Mesenchymal stem cell (in vitro differentiated cells and primary cell): ENCODE data around the gene PRRX1.

Experiments used
- DNase-seq: peaks from one replicate; pipeline ENCODE4 v3.0.0-alpha.2; 2013
- H2AFZ ChIP-seq: one replicate; pipeline ENCODE4 v1.6.1; 2013; ENCODE audit warnings: low read depth, mild to moderate bottlenecking, control low read depth, inconsistent platforms, low read length, moderate library complexity
- H2AK5ac ChIP-seq: 2 replicates; pipeline ENCODE4 v1.6.1; 2013; ENCODE audit warnings: low read length, moderate library complexity, mild to moderate bottlenecking, inconsistent platforms; ENCODE audit not compliant: severe bottlenecking
- H2BK120ac ChIP-seq: one replicate; pipeline ENCODE4 v1.6.1; 2013; ENCODE audit warnings: low read depth, mild to moderate bottlenecking, inconsistent platforms, low read length, moderate library complexity
- H2BK12ac ChIP-seq, 2 experiments: one replicate each; pipeline ENCODE4 v1.6.1; 2013; ENCODE audit warnings: inconsistent platforms in 2 of 2, low read length in 2 of 2, mild to moderate bottlenecking in 2 of 2, moderate library complexity in 2 of 2, control low read depth in 1 of 2
- H2BK15ac ChIP-seq: one replicate; pipeline ENCODE4 v1.6.1; 2013; ENCODE audit warnings: mild to moderate bottlenecking, low read depth, inconsistent platforms; ENCODE audit not compliant: poor library complexity, severe bottlenecking
- H2BK5ac ChIP-seq: 2 replicates; pipeline ENCODE4 v1.6.1; 2013; ENCODE audit warnings: low read depth, mild to moderate bottlenecking, low read length, control low read depth, inconsistent platforms; ENCODE audit not compliant: poor library complexity, severe bottlenecking
- H3K14ac ChIP-seq, 2 experiments: one replicate each; pipeline ENCODE4 v1.6.1; 2013; ENCODE audit warnings: inconsistent platforms in 2 of 2, low read length in 2 of 2, control low read depth in 1 of 2, mild to moderate bottlenecking in 1 of 2, moderate library complexity in 1 of 2
- H3K18ac ChIP-seq, 2 experiments: one replicate each; pipeline ENCODE4 v1.6.1; 2013; ENCODE audit warnings: inconsistent platforms in 2 of 2, low read length in 2 of 2, control low read depth in 1 of 2, low read depth in 1 of 2, mild to moderate bottlenecking in 1 of 2
- H3K23ac ChIP-seq, 2 experiments: one replicate each; pipeline ENCODE4 v1.6.1; 2013; ENCODE audit warnings: inconsistent platforms in 2 of 2, low read length in 2 of 2, mild to moderate bottlenecking in 2 of 2, moderate library complexity in 2 of 2, control low read depth in 1 of 2
- H3K27ac ChIP-seq: 2 replicates; pipeline ENCODE4 v1.5.1; 2013; ENCODE audit warnings: mild to moderate bottlenecking, moderate library complexity, low read length, control low read depth, inconsistent platforms; ENCODE audit not compliant: poor library complexity, severe bottlenecking
- H3K27me3 ChIP-seq, 2 experiments: 2 replicates each; pipeline versions ENCODE4 v1.6.1 to v1.7.0; 2013; ENCODE audit warnings: low read length in 2 of 2, mild to moderate bottlenecking in 2 of 2, moderate library complexity in 2 of 2, control low read depth in 1 of 2, inconsistent platforms in 1 of 2; ENCODE audit not compliant: control insufficient read depth in 1 of 2, insufficient read depth in 1 of 2
- H3K36me3 ChIP-seq, 2 experiments: 2 replicates each; pipeline versions ENCODE4 v1.6.1 to v1.7.0; 2013; ENCODE audit warnings: low read length in 2 of 2, control low read depth in 1 of 2, inconsistent platforms in 1 of 2, low read depth in 1 of 2, mild to moderate bottlenecking in 1 of 2; ENCODE audit not compliant: insufficient read depth in 2 of 2, control insufficient read depth in 1 of 2
- H3K4ac ChIP-seq, 2 experiments: one replicate each; pipeline ENCODE4 v1.6.1; 2013; ENCODE audit warnings: inconsistent platforms in 2 of 2, low read length in 2 of 2, mild to moderate bottlenecking in 2 of 2, moderate library complexity in 2 of 2, control low read depth in 1 of 2, low read depth in 1 of 2
- H3K4me1 ChIP-seq: 2 replicates; pipeline ENCODE4 v1.6.1; 2013; ENCODE audit warnings: low read depth, low read length, control low read depth; ENCODE audit not compliant: control insufficient read depth, insufficient read depth
- H3K4me2 ChIP-seq: 2 replicates; pipeline ENCODE4 v1.6.1; 2013; ENCODE audit warnings: low read length, mild to moderate bottlenecking, inconsistent platforms; ENCODE audit not compliant: poor library complexity, severe bottlenecking
- H3K4me3 ChIP-seq, 2 experiments: 2 replicates each; pipeline versions ENCODE4 v1.5.1 to v1.7.0; 2013; ENCODE audit warnings: low read length in 2 of 2, mild to moderate bottlenecking in 2 of 2, control low read depth in 1 of 2, low read depth in 1 of 2; ENCODE audit not compliant: insufficient read depth in 1 of 2
- H3K79me1 ChIP-seq: replicated peaks from 2 replicates; pipeline ENCODE4 v1.6.1; 2013; ENCODE audit warnings: mild to moderate bottlenecking, control low read depth, low read length, inconsistent platforms; ENCODE audit not compliant: poor library complexity, severe bottlenecking
- H3K9ac ChIP-seq: 2 replicates; pipeline ENCODE4 v1.7.0; 2013; ENCODE audit warnings: mild to moderate bottlenecking, low read length, moderate library complexity
- H3K9me3 ChIP-seq: 2 replicates; pipeline ENCODE4 v1.7.0; 2013; ENCODE audit warnings: mild to moderate bottlenecking, low read length; ENCODE audit not compliant: control insufficient read depth
- H4K8ac ChIP-seq: one replicate; pipeline ENCODE4 v1.6.1; 2013; ENCODE audit warnings: inconsistent platforms, mild to moderate bottlenecking, low read length, moderate library complexity
- H4K91ac ChIP-seq: one replicate; pipeline ENCODE4 v1.6.1; 2013; ENCODE audit warnings: mild to moderate bottlenecking, low read length, inconsistent platforms
- WGBS: methylation state at CpG from one replicate; pipeline ENCODE4 v1.1.7; 2013; ENCODE audit warnings: mixed read lengths; 5-methylcytosine and 5-hydroxymethylcytosine counted together

PRRX1 gene

GRCh38 chr1:170769691-170770090 lies 105.8 kb downstream of the PRRX1 start:
- no peak overlapping the region for H3K18ac ChIP-seq
- H2BK15ac ChIP-seq, result no peak overlapping the region

DNA sequence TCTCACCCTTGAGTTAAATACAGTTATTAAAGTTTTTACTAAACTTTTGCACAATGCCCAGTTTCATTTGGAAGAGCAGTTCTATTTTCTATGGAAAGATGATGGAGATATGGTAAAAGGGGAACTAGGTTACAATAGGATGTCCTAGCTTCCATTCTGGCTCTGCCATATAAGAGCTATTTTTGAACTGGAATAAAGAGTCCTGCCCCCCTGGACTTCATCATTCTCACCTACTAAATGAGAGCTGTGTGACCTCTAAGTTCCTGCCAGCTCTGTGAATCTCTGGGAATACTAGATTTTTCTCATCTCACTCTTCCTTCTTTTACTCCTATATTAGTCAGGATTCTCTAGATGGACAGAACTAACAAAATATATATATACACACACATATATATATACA lies 106.3 kb downstream of the PRRX1 start:
- Histone ChIP-seq H3K9me3 (no peaks in the 10 kb centered on the region), H2BK5ac (no peak overlapping the region), H2AFZ (no peak overlapping the region), H3K9ac (no peak overlapping the region), H2BK120ac (no peak overlapping the region), H4K91ac (no peak overlapping the region), H3K36me3 (no peaks in the 10 kb centered on the region), H2BK15ac (no peak overlapping the region), H3K4ac (no peak overlapping the region), H3K4me3 (no peak overlapping the region), H3K18ac (no peak overlapping the region), H3K4me2 (no peak overlapping the region), H3K27ac (no peak overlapping the region), H3K23ac (no peak overlapping the region), H2BK12ac (no peak overlapping the region), H3K4me1 (no peaks in the 10 kb centered on the region), H3K79me1 (no peaks in the 10 kb centered on the region), H3K14ac (no peak overlapping the region), H3K27me3 (no peaks in the 10 kb centered on the region), H2AK5ac (no peak overlapping the region), H4K8ac (no peak overlapping the region)
- DNase-seq, result no peak

More at GRCh38 chr1:170769691-170770090, 105.8 kb downstream of the PRRX1 start:
- Histone ChIP-seq H2BK120ac (no peak overlapping the region), H3K4me2 (no peak overlapping the region), H3K27ac (no peak overlapping the region), H2AK5ac (no peak overlapping the region), H3K27me3 (no peaks in the 10 kb centered on the region), H3K9ac (no peak overlapping the region), H3K23ac (no peak overlapping the region), H3K4ac (no peak overlapping the region), H2AFZ (no peak overlapping the region), H4K8ac (no peak overlapping the region), H2BK12ac (no peak overlapping the region), H4K91ac (no peak overlapping the region), H3K79me1 (no peaks in the 10 kb centered on the region), H3K9me3 (no peaks in the 10 kb centered on the region), H3K4me3 (no peak overlapping the region), H3K4me1 (no peaks in the 10 kb centered on the region), H2BK5ac (no peak overlapping the region), H3K14ac (no peak overlapping the region), H3K36me3 (no peaks in the 10 kb centered on the region)
- no CpG with 5 or more reads among the region's 1 CpG for WGBS
- no peak for DNase-seq

GRCh38 chr1:170776252-170776651 lies 112.3 kb downstream of the PRRX1 start:
- H3K4me2 ChIP-seq, result no peak overlapping the region
- no peak overlapping the region for H4K91ac ChIP-seq
- no peak overlapping the region for H2BK120ac ChIP-seq
- H3K9ac ChIP-seq, result no peak overlapping the region
- no peak overlapping the region for H3K14ac ChIP-seq
- H3K79me1 ChIP-seq, result no peaks in the 10 kb centered on the region
- H3K36me3 ChIP-seq, result no peaks in the 10 kb centered on the region
- 91% methylated on average over 3 of the region's 3 CpGs for WGBS
- H2AFZ ChIP-seq, result no peak overlapping the region
- no peak overlapping the region for H4K8ac ChIP-seq
- no peak for DNase-seq
- H3K27me3 ChIP-seq, result no peaks in the 10 kb centered on the region
- no peaks in the 10 kb centered on the region for H3K4me1 ChIP-seq
- H3K4ac ChIP-seq, result no peak overlapping the region
- no peak overlapping the region for H3K18ac ChIP-seq
- no peak overlapping the region for H2BK5ac ChIP-seq
- H2BK15ac ChIP-seq, result no peak overlapping the region
- no peak overlapping the region for H3K4me3 ChIP-seq
- no peak overlapping the region for H3K23ac ChIP-seq
- H2BK12ac ChIP-seq, result no peak overlapping the region
- no peaks in the 10 kb centered on the region for H3K9me3 ChIP-seq
- H2AK5ac ChIP-seq, result no peak overlapping the region
- H3K27ac ChIP-seq, result no peak overlapping the region

DNA sequence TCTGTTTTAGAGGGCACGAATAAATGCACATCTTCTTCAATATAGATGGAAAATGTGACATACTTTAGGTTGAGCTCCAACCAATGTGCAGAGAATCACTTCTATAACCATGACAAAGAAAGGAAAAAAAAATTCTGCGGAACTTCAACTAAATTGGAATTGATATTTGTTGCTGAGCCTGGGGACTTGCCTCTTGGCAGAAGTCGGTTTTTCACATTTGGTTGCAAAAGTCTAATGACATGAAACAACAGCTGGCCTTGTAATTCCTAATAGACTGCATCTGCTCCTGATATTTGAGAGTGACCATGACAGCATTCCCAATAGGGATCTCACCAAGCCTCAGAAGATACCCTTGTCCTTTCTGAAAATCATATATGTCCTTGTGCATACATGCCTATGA lies 112.8 kb downstream of the PRRX1 start:
- no peak overlapping the region for H2BK12ac ChIP-seq
- no peak overlapping the region for H3K14ac ChIP-seq
- no peak overlapping the region for H2BK120ac ChIP-seq
- H3K27me3 ChIP-seq, result no peaks in the 10 kb centered on the region
- H3K9ac ChIP-seq, result no peak overlapping the region
- no peak overlapping the region for H4K8ac ChIP-seq
- H3K4me1 ChIP-seq, result no peaks in the 10 kb centered on the region
- no peaks in the 10 kb centered on the region for H3K79me1 ChIP-seq
- WGBS, result 83% methylated on average over 2 of the region's 3 CpGs
- no peak for DNase-seq
- no peak overlapping the region for H2BK15ac ChIP-seq
- H3K4ac ChIP-seq, result no peak overlapping the region
- no peak overlapping the region for H2AK5ac ChIP-seq
- no peak overlapping the region for H3K18ac ChIP-seq
- H3K27ac ChIP-seq, result no peak overlapping the region
- no peaks in the 10 kb centered on the region for H3K36me3 ChIP-seq
- no peak overlapping the region for H3K4me2 ChIP-seq
- H4K91ac ChIP-seq, result no peak overlapping the region
- no peak overlapping the region for H2BK5ac ChIP-seq
- no peak overlapping the region for H2AFZ ChIP-seq
- no peak overlapping the region for H3K23ac ChIP-seq
- no peak overlapping the region for H3K4me3 ChIP-seq
- H3K9me3 ChIP-seq, result no peaks in the 10 kb centered on the region
